HG02642 (cell line): Measurements from ENCODE around the gene MRPL21.
"Not testable (repeated sequence)": the region's sequence is repeated elsewhere in the genome, so short reads cannot be mapped to it uniquely, and the experiment has no call there.

Experiments
- ATAC-seq: cut with Tn5 transposase; IDR thresholded peaks from one replicate; pipeline ENCODE4 v1.9.1; 2021; ENCODE audit warnings: mild to moderate bottlenecking; ENCODE audit not compliant: unreplicated experiment, poor library complexity

Gene MRPL21

GRCh38 chr11:68914761-68915160 is 11.1 kb upstream of the MRPL21 start:
- no peak for ATAC-seq

GRCh38 chr11:68913188-68913587 is 9.6 kb upstream of the MRPL21 start:
- no peak for ATAC-seq

- ATAC-seq = no peak
Observed at GRCh38 chr11:68912254-68912653, 8.6 kb upstream of the MRPL21 start.

DNA sequence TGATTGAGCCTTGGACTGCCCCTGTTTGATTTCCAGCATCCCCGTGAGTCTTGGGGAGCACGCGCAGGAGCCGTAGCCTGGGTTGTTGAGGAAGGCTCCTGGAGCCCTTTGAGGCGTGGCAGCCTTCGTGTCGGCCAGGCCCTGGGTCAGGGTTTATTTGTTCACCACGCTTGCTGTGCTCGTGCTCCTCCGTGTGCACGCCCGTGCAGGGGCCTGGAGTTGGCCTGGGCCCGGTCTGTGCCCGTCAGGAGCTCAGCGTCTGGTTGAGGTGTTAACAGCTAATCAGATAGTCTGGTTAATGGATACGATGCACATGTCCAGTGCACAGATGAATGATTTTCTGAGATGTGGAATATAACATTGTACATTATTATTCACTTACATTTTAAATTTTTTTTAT is 8.1 kb upstream of the MRPL21 start:
- ATAC-seq = no peak

- ATAC-seq = no peak
Observed at GRCh38 chr11:68910965-68911364, 7.3 kb upstream of the MRPL21 start.

DNA sequence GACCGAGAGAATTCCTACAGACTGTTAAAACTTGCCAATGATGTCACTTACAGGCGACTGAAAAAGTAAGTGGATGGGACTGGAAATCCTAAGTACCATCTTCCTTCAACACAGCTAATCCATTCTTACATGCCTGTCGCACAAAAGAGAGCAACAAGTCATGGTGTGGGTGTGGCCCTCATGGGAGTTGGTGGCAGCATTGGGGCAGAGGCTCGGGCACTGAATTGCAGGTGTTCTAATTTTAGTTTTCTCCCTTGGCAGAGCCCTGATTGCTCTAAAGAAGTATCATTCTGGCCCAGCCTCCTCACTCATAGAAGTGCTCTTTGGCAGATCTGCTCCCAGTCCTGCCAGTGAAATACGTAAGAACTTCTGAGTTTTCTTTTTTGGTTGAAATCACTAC is 4.6 kb upstream of the MRPL21 start:
- ATAC-seq = no peak

GRCh38 chr11:68905421-68906360 is 2.1 kb upstream of the MRPL21 start:
- no peak for ATAC-seq

DNA sequence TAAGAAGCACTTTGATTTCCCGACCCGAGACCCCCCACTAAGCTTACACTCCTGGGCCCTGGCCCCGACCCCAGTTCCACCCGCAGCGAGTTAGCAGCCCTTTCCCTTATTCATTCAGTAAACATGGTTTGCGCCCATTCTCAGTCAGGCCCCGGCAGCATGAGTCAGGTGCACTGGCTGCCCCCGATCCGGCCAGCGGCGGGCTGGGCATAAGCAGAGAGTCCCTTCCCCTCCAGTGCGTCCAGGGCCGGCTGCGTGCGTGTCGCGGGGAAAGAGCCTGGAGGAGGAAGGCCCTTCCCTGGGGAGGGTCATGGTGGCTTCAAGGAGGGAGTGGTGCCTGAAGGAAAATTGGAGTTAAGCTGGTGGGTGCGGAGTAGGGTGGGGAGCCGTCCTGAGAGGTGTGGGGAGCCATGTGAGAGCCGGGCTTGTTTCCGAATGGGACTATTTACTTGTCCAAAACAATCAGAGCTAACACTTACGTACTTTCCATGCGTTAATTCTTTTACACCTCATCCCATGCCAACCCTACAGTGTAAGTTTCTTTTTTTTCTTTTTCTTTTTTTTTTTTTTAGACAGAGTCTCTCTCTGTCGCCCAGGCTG is 716 bp upstream of the MRPL21 start:
- ATAC-seq = peak; percentile 16

DNA sequence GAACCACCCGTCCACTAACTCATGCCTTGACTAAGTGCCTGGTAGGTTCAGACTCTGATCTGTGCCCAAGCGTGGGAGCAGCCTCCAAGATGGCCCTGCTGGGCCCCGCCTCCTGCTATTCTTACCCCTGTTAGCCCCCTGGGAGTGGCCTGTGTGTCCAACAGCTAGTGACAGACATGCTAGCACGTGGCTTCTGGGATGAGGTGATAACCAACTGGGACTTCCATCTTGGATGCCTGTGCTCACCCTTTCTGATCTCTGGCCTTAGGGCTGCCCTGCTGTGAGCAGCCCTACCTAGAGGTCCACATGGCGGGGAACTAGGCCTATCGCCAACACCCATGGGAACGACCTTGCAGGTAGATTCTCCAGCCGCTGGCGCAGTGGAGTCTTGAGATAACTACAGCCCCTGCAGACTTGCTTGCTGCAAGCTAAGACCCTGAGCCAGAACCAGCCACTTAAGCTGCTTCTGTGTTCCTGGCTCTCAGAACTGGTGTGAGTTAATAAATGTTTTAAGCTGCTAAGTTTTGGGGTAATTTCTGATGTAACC is 2.7 kb downstream of the MRPL21 start:
- ATAC-seq = no peak

DNA sequence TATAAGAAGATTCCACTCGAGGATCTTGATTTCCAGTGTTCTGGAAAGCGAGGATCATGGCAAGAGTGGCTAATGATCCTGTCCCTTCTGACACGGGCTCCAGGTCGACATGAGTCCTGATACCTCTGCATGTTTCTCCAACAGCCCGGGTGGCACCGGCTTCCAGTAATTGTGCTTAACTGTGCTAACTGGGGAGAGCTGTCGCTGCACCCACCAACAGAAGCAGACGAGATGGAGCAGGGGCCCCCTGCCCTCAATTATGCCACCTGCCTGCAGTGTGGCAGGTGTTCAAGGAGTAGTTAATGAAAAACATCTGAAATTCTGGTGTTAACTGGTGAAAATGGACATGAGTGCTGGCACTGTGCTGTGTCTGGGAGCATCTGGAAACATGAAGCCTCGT is 6.2 kb downstream of the MRPL21 start:
- no peak for ATAC-seq

DNA sequence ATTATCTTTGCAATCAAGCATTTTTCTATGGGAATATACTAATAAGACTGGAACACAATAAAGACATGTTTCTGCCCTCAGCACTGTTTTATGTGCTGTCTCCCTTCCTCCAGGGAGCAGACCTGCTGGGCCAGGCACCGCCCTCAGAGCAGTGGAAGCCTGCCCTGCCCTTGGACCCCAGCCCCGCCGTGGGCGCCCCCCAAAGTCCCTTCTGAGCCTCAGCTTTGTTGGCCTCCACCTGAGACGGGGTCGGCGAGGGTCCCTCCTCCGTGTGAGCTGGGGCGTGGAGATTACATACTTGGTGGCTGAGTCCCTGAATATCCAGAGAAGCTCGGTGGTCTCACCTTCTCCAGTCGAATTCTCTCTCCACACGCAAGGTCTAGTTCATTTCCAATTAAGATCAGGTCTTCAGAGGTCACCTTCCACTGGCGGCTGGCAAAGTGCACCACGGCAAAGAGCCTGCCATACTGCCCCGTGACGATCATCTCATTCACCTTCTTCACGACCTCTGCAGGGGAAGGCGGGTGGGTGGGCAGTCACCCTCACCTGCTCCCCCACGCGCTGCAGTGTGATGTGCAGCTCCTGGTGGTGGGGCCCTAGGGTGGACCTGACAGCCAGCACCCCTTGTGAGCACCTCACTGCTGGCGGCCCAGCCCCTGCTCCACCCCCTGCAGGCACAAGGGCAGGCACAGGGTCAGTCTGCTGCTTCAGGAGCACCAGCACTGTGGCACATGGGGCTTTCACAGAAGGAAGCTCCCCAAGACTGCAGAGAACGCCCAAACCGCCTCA is 7.3 kb downstream of the MRPL21 start:
- no peak for ATAC-seq

DNA sequence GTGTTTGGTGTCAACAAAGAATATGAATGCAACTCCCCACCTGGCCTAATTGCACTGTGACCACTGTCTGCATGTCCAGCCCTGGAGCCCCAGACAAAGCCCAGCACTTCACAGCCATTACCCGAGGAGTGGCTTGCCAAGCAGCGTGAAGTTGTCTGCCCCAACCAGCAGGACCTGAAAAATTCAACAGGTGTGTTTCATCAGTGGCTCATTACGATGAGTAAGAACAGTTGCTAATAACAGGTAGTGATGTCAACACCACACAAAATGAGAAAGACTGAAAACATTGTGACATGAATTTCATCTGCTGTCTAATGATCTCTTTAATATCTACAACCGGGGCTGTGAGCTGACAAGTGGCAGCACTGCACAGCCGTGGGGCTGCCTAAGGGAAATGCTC is 10.3 kb downstream of the MRPL21 start:
- ATAC-seq = no peak

GRCh38 chr11:68892576-68892975 is 11.1 kb downstream of the MRPL21 start:
- no peak for ATAC-seq

- ATAC-seq = no peak
Observed at GRCh38 chr11:68891351-68891948, 12.2 kb downstream of the MRPL21 start.

GRCh38 chr11:68890490-68891231 is 13.0 kb downstream of the MRPL21 start:
- no peak for ATAC-seq

DNA sequence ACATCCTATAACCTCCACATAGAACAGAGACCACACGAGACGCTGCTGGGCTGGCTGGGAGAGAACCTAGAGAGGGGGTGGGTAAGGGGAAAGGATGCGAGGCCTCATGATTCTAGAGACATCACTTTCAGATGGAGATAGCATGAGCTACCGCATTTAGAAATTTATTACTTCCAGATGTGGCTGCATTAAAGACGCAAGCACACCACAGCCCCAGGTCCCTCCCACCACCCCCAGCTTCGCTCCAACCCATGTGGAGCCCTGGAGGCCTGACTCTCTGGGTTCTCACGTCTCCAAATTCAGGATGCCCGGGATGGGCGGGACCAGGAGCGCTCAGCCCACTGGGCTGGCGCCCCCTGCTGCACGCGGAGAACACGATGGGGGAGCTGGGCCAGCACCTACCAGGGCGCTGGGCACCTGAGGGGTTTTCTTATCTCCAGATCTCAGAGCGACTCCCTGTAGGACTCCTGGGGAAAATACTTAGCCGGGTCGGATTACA is 13.6 kb downstream of the MRPL21 start:
- ATAC-seq = no peak

GRCh38 chr11:68884827-68885226 is 18.8 kb downstream of the MRPL21 start:
- not testable (repeated sequence) for ATAC-seq

GRCh38 chr11:68882391-68882790 is 21.2 kb downstream of the MRPL21 start:
- ATAC-seq = no peak

- ATAC-seq = no peak
Observed at GRCh38 chr11:68881320-68881719, 22.3 kb downstream of the MRPL21 start.
